Medulla oblongata (tissue), 1 donor: Measurements from ENCODE around the gene GSTA5.
"Not testable (repeated sequence)": the region's sequence is repeated elsewhere in the genome, so short reads cannot be mapped to it uniquely, and the experiment has no call there.

Experiments
- DNase-seq: peaks from one replicate; pipeline ENCODE4 v3.0.0-alpha.2; 2015; ENCODE audit errors: extremely low spot score

GSTA5 gene

GRCh38 chr6:52834481-52834880 lies 6.1 kb downstream of the GSTA5 start:
- no peak for DNase-seq

GRCh38 chr6:52830869-52831268 lies 9.7 kb downstream of the GSTA5 start:
- not testable (repeated sequence) for DNase-seq

- DNase-seq, result no peak
These were observed 11.4 kb downstream of the GSTA5 start for GRCh38 chr6:52829046-52829817.

GRCh38 chr6:52828621-52829020 lies 12.0 kb downstream of the GSTA5 start:
- not testable (repeated sequence) for DNase-seq

GRCh38 chr6:52827073-52827783 lies 13.4 kb downstream of the GSTA5 start:
- DNase-seq, result not testable (repeated sequence)

GRCh38 chr6:52826513-52826912 lies 14.1 kb downstream of the GSTA5 start:
- no peak for DNase-seq

- not testable (repeated sequence) for DNase-seq
These were observed 14.6 kb downstream of the GSTA5 start for GRCh38 chr6:52825900-52826459.

- not testable (repeated sequence) for DNase-seq
These were observed 15.3 kb downstream of the GSTA5 start for GRCh38 chr6:52825270-52825793.

GRCh38 chr6:52821842-52822241 lies 18.8 kb downstream of the GSTA5 start:
- no peak for DNase-seq

GRCh38 chr6:52820198-52820597 lies 20.4 kb downstream of the GSTA5 start:
- no peak for DNase-seq

- peak; percentile 9 for DNase-seq
These were observed 25.2 kb downstream of the GSTA5 start for GRCh38 chr6:52815167-52816092.

- DNase-seq, result not testable (repeated sequence)
These were observed 26.1 kb downstream of the GSTA5 start for GRCh38 chr6:52814545-52814944.

GRCh38 chr6:52809777-52810176 lies 30.8 kb downstream of the GSTA5 start:
- not testable (repeated sequence) for DNase-seq

GRCh38 chr6:52808660-52809059 lies 32.0 kb downstream of the GSTA5 start:
- DNase-seq, result no peak

GRCh38 chr6:52803668-52804255 lies 36.9 kb downstream of the GSTA5 start, which contains the start of gene GSTA1:
TSS of gene GSTA1 (minus strand) at chr6:52803816. CDS start at chr6:52799267, 4,549 bp downstream.
- DNase-seq, result not testable (repeated sequence)

- DNase-seq, result no peak
These were observed 37.8 kb downstream of the GSTA5 start for GRCh38 chr6:52802806-52803205.

- no peak for DNase-seq
These were observed 39.3 kb downstream of the GSTA5 start for GRCh38 chr6:52801188-52801841.

- not testable (repeated sequence) for DNase-seq
These were observed 41.3 kb downstream of the GSTA5 start for GRCh38 chr6:52799272-52799671.

GRCh38 chr6:52794366-52794765 lies 46.2 kb downstream of the GSTA5 start:
- not testable (repeated sequence) for DNase-seq

- no peak for DNase-seq
These were observed 49.8 kb downstream of the GSTA5 start for GRCh38 chr6:52790861-52791260.
